HTR-8/SVneo (cell line): ENCODE data around the gene DEPP1.

Experiments used
- DNase-seq: peaks from one replicate; pipeline ENCODE4 v3.0.0; 2011; ENCODE audit warnings: low spot score, mixed read lengths; ENCODE audit not compliant: insufficient read length
- FAIRE-seq: peaks from 2 replicates; lab custom pipeline; 2011; peaks lifted over from hg19 to GRCh38; lab: Jason Lieb, UNC

The DEPP1 gene

DNA sequence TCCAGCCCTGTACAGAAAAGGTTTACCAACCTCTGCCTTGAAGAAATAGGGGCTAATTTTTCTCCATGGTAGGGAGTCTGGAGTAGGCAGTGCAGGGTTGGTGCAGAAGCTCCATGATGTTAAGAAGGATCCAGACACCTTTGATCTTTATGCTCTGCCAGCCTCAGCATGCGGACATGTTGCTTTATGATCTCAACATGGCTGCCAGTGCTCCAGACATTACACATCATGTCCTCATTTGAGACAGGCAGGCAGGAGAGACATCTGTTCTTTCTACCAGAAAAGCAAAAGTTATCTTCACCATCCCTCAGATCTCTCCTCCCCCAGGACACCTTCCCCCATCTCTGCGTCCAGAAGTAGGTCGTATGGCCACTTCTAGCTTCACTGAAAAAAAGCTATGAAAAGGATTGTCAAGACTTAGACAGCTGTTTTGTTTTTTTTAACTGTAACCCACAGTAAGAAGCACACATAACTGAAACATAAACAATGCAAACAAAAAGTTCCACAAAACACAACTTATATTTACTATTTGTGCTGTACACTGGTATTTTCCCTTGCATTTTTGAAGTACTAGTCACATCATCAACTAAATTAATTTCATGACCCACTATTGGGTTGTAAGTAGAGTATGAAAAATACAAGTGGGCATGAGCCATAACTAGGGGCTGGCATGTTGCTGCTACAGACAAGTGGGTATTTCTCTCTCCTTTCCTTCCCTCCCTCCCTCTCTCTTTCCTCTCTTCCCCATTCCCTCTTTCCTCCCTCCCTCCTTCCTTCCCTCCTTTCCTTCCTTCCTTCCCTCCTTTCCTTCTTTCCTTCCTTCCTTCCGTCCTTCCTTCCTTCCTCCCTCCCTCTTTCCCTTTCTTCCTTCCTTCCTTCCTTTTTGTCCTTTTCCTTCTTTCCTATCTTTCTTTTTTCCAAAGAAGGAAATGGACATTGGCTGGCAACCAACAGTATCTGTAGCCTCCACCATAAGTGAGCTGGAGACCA, 21.6 kb downstream of the DEPP1 start:
- DNase-seq (no peak), FAIRE-seq (no peak)

DNA sequence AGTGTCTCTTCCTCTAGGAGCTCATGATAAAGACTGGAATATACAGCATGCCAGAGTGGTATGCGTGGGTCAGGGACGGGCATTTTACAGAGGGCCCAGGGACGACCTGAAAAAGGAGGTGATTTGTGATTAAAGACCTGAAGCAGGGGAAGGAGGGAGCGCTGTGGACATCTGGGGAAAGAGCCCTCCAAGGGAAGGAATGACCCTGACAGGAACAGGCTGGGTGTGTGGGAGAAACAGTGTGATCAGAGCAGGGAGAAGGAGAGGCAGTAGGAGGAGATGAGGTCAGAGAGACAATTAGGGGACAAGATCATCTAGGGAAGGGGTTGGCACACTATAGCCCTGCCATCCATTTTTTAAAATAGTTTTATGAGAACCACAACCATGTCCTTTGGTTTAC, 22.4 kb downstream of the DEPP1 start:
- FAIRE-seq (no peak), DNase-seq (no peak)

DNA sequence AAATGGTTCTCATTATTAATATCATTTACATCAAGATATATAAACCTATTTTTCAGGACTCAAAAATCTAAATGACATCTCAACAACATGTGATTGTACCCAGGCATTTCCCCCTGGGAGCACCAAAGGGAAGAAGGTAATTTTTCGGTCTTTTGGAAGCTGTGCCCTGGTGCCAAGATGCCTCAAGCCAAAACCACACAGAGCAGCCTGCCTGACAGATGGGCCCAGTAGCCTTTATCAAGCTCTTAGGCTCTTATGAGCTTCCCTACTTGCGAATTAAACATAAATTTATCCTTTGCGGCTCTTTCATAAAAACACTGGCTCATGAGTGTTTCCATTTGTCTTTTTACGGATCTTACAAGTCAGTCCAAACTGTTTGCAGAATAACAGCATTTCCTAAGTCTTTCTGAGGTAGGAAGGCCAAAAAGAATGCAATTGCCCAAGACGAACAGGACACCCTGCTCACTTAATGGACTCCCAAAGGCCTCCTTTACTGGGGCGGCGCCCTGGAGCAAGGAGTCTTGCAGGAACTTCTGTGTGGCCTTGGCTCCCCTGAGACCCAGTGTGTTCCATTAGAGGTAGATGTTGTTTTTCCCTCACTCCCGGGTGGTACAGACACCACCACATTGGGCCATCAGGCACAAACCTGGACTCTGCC, 23.1 kb downstream of the DEPP1 start:
- FAIRE-seq = no peak
- no peak for DNase-seq

DNA sequence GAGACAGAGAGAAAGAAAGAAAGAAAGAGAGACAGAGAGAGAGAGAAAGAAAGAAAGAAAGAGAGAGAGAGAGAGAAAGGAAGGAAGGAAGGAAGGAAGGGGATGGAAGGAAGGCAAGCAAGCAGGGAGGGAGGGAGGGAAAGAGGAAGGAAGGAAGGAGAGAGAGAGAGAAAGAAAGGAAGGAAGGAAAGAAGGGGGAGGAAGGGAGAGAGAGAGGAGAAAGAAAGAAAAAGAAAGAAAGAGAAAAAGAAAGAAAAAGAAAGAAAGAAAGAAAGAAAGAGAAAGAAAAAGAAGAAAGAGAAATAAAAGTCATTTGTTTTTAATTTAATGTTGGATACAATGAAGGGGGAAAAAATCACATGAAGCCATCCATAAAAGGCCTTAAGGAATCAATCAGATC, 23.6 kb downstream of the DEPP1 start:
- FAIRE-seq = no peak
- DNase-seq = no peak

DNA sequence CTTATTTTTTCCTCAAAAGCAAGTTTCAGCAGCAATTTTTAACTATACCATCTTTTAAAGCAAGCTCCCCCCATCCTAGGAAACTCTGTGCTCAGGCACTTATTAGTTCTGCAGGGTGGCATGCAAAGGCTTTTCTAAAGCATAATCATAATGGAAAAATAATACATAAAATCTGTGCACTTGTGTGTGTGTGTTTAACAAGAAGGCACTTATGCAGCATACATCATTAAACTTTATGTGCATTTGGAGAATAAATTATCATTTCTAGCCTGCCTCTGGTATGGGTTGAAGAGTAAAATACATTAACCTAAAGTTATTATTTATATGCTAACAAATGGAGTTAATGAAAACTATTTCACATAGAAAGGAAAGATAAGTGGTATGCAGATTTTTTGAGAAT, 24.6 kb downstream of the DEPP1 start:
- FAIRE-seq = no peak
- DNase-seq = no peak

DNA sequence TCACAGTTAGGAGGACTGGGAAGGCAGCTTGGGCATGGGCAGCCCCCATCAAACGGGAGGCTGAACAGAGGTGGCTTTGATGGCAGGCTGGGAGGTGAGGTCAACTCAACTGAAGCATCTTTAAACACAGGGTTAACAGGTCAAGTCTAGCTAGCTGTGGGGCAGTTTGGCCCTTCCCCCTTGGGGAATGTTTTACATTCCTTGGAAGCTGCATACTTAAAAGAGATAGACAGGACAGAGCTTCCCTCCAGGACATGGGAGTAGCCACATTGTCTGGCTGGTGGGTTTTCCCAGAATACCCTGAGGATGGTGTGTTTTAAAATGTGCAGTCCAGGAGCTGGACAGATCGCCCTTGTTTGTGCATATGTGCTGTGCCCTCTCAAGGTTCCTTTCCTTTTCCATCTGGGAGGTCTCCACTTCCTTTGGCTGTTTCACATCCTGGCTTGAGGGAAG, 25.8 kb downstream of the DEPP1 start:
- DNase-seq (no peak), FAIRE-seq (no peak)

DNA sequence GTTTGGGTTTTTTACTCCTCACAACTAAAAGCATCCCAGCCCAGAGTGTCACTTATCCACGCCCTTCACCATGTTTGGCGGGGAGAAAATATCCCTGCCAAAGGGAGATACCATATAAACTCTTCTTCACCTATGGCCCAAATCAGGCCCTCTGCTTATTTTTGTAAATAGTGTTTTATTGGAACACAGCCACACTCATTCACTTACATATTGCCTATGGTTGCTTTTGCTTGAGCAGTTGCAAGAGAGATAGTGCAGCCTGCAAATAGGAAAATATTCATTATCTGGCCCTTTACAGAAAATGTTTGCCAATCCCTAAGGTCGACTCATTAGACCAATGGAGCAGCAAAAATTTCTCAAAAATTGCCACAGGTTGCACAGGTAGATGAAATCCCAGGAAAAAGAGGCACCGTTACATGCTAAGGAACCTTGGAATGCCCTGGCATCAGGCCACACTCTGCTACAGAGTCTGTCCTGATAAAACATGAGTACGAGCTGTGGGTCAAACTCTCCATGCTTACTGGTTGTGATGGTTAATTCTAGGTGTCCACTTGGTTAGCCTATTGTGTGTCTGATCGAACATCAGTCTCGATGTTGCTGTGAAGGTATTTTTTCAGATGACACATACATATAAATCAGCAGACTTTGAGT, 26.9 kb downstream of the DEPP1 start:
- DNase-seq (no peak), FAIRE-seq (no peak)

DNA sequence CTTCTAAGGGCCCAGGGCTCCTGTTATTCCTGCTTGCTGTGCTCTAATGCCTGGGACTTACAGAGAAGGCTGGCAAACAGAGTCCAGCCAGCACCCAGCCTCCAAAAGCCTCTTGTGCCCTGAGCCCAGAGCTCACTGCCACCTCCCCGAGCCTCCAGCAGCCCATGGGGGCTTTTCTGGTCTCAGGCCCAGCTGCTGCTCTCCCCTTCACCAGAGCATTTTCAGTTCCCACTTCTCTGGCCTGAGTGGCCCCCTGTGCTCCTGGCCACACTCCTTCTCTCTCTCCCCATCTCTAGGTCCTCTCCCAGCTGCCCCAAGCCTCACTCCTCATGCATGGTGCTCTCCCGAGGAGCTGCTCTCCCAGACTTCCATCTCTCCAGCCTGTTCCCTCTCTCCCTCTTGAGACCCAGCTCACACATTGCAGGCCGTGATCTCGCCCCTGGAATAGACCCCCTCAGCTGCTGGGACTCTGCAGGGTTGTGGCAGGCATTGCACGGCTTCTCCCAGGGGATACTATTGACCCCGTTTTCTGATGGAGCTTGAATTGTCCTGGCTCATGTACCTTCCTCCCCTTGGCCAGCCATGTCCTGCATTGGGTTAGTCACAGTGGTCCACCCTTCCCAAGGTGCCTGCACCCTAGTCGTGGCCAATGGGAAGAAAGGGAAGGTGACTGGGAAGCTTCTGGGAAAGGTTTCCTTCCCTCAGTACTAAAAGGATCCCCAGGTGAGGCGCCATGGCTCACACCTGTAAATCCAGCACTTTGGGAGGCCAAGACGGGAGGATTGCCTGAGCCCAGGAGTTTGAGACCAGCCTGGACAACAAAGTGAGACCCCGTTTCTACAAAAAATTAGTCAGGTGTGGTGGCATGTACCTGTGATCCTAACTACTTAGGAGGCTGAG, 28.0 kb downstream of the DEPP1 start:
- DNase-seq = no peak
- no peak for FAIRE-seq

DNA sequence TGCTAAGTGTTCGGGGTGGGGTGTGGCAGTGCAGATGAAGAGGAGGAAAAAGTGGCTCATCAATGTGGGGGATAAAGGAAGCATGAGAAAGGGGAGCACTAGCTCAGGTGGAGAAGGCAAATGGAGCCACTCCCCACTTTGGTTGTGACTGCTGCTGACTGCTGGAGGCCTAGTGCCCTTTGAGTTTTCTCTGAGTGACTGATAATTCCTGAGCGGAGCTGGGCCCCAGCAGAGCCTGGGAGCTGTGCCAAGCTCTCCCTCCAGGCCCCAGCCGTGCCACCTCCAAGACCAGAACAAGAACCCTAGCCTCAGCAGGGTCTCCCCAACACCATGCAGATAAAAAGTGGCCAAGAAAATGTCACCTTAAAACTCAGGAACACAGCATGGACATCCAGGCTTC, 28.7 kb downstream of the DEPP1 start:
- FAIRE-seq = no peak
- no peak for DNase-seq

DNA sequence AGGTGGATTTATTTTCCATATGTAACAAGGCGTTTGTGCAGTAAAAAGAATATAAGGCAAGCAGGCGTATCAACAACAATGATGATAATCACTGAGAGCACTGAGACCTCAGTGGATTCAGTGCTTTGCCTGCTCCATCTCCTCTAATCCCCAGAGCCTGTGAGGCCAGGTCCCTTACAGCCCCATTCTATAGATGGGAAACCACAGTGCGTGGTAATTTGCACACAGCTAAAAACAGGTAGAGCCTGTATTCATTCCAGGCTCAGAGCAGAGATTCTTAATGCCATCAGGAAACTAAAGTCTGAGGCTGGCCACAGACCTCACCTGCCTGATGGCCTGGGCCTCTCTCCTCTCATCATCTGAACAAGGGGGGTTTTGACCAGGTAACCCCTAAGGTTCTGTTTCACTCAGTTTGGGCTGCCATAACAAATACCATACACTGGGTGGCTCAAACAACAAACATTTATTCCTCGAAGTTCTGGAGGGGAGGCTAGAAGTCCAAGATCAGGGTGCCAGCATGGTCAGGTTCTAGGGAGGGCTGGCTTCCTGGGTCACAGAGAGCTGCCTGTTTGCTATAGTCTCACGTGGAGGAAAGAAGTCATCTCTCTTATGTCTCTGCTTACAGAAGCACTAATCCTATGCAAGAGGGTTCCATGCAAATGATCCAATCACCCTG, 29.3 kb downstream of the DEPP1 start:
- DNase-seq = no peak
- FAIRE-seq = no peak

DNA sequence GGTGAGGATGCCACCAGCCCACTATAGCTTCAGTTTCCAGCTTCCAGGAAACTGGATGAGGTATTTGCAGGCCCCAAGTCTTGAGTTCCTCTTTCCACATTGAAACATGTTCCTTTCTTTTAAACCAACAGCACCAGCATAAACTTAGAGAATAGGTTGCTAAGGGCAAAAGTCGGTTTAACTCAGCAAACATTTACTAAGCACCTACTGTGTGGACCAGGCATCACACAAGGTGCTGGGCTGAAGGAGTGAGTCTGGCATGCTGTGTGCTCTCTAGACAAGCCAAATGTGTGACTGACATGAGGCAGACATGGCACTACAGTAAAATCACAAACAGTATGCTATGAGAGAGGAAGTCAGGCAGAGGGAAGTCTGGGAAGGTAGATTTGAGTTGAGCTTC, 30.0 kb downstream of the DEPP1 start:
- FAIRE-seq (peak; percentile 28), DNase-seq (no peak)

DNA sequence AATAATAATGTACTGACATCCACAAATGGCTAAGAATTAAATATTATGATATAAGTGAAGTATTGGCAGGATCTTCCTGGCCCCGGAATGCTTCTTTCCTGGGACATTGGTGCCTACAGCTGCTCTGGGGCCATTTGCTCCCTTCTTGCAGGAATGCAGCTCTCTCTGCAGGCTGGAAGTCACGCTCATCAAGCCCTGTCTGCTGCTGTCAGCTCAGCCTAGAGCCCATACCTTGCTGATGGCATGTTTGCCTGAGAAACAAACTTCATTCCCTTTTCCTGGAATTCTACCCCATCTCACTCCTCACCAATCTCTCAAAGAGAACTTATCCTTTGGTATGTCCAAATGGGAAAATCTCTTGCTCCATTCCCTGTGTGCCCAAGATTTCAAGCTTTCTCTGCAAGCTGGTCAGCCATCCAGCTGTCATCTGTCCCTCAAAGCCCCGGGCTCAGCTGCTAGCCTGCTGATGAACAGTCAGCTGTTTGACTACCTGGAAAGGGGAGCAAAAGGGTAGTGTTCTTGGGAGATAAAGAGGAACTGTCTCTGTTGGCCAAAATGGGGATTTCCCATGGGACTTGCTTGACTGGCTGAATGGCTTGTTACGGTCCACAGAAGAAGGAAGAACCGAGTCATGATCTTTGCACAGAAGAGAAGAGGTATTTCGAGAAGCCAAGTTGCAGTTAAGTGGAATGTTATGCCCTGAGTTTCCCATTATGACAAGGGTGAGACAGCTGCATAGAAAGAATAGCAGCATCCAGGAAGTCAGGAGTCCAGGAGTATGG, 31.0 kb downstream of the DEPP1 start:
- DNase-seq (no peak), FAIRE-seq (no peak)

DNA sequence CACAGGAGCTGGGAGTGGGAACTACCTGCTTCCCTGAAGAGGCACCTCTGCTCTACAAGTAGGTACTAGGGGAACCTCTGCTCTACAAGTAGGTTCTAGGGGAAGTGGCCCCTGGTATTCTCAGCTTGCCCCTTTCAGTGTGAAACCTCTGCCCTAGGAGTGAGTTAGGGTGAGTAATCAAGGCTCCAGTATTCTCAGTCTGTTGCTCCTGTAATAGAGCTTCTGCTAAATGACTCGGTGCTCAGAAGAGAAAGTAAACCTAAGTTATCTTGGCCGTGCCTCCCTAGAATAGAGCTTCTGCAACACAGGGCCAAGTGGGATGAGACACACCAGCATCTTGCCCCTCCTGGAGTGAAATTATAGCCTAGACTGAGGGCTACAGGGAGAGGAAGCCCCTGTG, 32.4 kb downstream of the DEPP1 start:
- no peak for FAIRE-seq
- DNase-seq = no peak

DNA sequence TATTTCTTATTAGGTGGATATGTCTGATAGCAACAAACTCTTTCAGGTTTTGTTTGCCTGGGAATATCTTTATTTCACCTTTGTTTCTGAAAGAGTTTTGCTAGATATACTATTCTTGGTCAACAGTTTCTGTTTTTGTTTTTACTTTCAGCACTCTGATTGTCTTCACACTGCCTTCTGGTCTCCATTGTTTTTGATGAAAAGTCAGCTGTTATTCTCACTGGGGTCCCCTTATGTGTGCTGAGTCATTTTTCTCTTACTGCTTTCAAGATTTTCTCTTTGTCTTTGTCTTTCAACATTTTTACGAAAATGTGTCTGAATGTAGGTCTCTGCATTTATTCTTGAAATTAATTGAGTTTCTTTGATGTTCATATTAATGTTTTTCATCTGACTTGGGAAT, 34.3 kb downstream of the DEPP1 start:
- FAIRE-seq = no peak

DNA sequence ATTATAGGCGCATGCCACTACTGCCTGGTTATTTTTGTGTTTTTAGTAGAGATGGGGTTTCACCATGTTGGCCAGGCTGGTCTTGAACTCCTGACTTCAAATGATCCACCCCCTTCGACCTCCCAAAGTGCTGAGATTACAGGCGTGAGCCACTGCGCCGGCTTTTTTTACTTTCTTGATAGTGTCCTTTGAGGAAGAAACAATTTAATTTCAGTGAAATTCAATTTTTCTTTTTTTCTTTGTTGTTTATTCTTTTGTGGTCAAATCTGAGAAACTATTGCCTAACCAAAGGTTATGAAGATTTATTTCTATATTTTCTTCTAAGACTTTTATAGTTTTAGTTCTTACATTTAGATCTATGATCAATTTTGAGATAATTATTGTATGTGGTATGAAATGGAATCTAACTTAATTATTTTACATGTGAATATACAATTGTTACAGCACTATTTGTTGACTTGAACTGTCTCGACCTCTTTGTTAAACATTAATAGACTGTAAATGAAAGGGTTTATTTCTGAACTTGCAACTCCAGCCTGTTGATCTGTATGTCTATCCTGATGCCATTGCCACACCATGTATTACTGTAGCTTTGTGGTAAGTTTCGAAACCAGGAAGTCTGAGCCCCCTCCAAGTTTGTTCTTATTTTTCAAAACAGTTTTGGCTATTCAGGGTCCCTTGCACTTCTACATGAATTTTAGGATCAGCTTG, 38.8 kb downstream of the DEPP1 start:
- no peak for FAIRE-seq
- DNase-seq = no peak

More for the DNA sequence above, 34.3 kb downstream of the DEPP1 start:
- DNase-seq = no peak

DNA sequence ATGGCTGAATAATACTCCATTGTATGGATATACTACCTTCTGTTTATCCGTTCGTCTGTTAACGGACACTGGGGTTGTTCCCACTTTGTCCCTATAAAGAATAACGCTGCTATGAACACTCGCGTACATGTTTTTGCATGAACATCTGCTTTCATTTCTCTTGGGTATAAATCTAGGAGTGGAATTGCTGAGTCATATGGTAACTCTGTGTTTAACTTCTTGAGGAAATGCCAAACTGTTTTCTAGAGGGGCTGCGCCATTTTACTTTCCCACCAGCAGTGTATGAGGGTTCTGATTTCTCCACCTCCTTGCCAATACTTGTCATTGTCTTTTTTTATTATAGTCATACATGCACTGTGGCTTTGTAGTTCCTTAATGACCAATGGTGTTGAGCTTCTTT, 39.7 kb downstream of the DEPP1 start:
- DNase-seq (no peak), FAIRE-seq (no peak)

DNA sequence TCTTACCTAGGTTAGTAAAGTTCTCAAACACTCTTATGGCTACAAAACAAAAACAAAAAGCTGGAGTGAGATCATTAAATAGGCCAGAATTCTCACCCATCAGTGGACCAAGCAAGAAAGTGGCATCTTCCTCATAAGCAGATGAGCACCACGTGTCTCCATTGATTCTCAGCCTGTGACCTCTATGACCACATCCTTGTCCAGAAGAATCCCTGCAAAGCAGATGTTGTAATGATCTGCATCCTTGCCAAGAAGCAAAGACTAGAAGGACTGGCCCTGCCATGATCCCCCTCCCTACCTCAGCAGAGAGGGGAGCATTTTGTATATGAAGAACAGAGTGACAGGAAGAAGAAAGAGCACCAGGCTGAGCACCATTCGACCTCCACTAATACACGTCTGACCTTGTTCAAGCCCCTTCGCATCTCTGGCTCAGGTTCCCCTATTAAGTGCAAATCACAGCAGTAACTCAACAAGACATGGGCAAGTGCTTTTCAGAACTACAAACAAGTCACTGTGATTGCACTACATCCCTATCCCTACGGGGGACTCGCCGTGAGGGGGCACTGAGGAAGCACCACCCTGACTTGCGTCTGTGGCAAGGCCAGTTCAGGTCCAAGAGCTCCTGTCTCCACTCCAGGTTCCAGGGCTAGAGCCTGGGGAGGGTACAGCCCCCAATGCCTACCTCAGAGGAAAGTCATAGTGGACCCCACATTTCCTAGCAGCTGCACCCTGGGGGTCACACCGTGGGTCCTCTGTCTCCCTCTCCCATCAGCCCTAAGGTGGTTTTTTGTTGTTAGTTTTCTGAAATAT, 41.2 kb downstream of the DEPP1 start:
- FAIRE-seq (no peak), DNase-seq (no peak)
